HepG2 (cell line): ENCODE results near the gene NANOG. TPM values are rescaled to one million over a fixed set of nuclear protein-coding genes. Genes with fewer than 3 reads are reported as not detected.

Source experiments
- ATAC-seq: fragments of 200-7000 bp; cut with Tn5 transposase; 3 replicates; pipeline ENCODE4 v1.9.1; 2020; ENCODE audit warnings: mild to moderate bottlenecking, moderate library complexity
- BruUV-seq: library from RNA; stranded (reverse); fragments of 400-500 nt; replicated peaks from 2 replicates; lab custom pipeline; 2021; lab: Mats Ljungman, UMichigan
- CTCF ChIA-PET: fragments of 300-600 bp; formaldehyde crosslinking; extraction: SDS; loops from one replicate; lab custom pipeline; 2021; ENCODE audit warnings: low total read pairs, inconsistent platforms, low intra/inter-chr PET ratio; lab: Yijun Ruan, JAX
- POLR2A ChIA-PET: fragments of 350-600 bp; sonication (Branson Sonifier 250); formaldehyde crosslinking; loops from one replicate; lab custom pipeline; 2020; ENCODE audit warnings: antibody characterized with exemption, inconsistent platforms; lab: Yijun Ruan, JAX
- DNase-seq: peaks from one replicate; pipeline ENCODE4 v3.0.0-alpha.2; 2015; ENCODE audit warnings: low spot score
- FAIRE-seq: peaks from 3 replicates; lab custom pipeline; 2011; peaks lifted over from hg19 to GRCh38; lab: Jason Lieb, UNC
- H2AFZ ChIP-seq: one replicate; pipeline ENCODE4 v1.6.1; 2011; ENCODE audit warnings: low read length, inconsistent platforms
- H3K27ac ChIP-seq: fragments of 300-600 bp; 3 replicates; pipeline ENCODE4 v1.8.0; 2011; ENCODE audit warnings: mixed run types, mild to moderate bottlenecking, mixed read lengths, low read length, inconsistent platforms; ENCODE audit not compliant: insufficient read depth; ENCODE audit errors: extremely low read length
- H3K27me3 ChIP-seq, 2 experiments: fragments of 200-600 bp in 1 of 2; 2 replicates in 1 of 2; 3 replicates in 1 of 2; pipeline versions ENCODE4 v1.6.0 to v1.8.0; 2011; ENCODE audit warnings: low read length in 2 of 2, mild to moderate bottlenecking in 2 of 2, moderate library complexity in 2 of 2, inconsistent platforms in 1 of 2; ENCODE audit not compliant: insufficient read depth in 2 of 2, control insufficient read depth in 1 of 2
- H3K36me3 ChIP-seq, 2 experiments: fragments of 200-600 bp in 1 of 2; replicated peaks in 1 of 2; 2 replicates in 1 of 2; 3 replicates in 1 of 2; pipeline versions ENCODE4 v1.5.1 to v1.8.0; 2011; ENCODE audit warnings: low read length in 2 of 2, inconsistent platforms in 1 of 2; ENCODE audit not compliant: insufficient read depth in 2 of 2, control insufficient read depth in 1 of 2
- H3K4me1 ChIP-seq: 2 replicates; pipeline ENCODE4 v1.5.1; 2012; ENCODE audit warnings: low read length, inconsistent platforms; ENCODE audit not compliant: insufficient read depth
- H3K4me2 ChIP-seq: 2 replicates; pipeline ENCODE4 v1.6.0; 2011; ENCODE audit warnings: low read depth, low read length, inconsistent platforms
- H3K4me3 ChIP-seq, 3 experiments: fragments of 200-600 bp in 1 of 3; sonication (generic), shearing (Covaris generic) in 1 of 3; replicated peaks in 1 of 3; 2 replicates each; pipeline ENCODE4 v1.5.1; 2011 to 2016; ENCODE audit warnings: low read length in 3 of 3, inconsistent platforms in 2 of 3, low read depth in 2 of 3, mild to moderate bottlenecking in 2 of 3, control low read depth in 1 of 3, mixed read lengths in 1 of 3; ENCODE audit not compliant: insufficient read depth in 1 of 3
- H3K79me2 ChIP-seq: one replicate; pipeline ENCODE4 v1.6.1; 2011; ENCODE audit warnings: low read length, inconsistent platforms; ENCODE audit not compliant: insufficient read depth
- H3K9ac ChIP-seq: 2 replicates; pipeline ENCODE4 v1.6.0; 2011; ENCODE audit warnings: mild to moderate bottlenecking, low read depth, low read length, inconsistent platforms; ENCODE audit not compliant: insufficient read depth
- H3K9me3 ChIP-seq: 2 replicates; pipeline ENCODE4 v1.5.1; 2012; ENCODE audit warnings: mild to moderate bottlenecking, low read length
- H4K20me1 ChIP-seq: 2 replicates; pipeline ENCODE4 v1.6.0; 2011; ENCODE audit warnings: inconsistent platforms, mild to moderate bottlenecking, low read length, moderate library complexity; ENCODE audit not compliant: insufficient read depth
- ETS1 ChIP-seq: sonication (generic); formaldehyde crosslinking; IDR thresholded peaks from 2 replicates; pipeline ENCODE4 v1.4.0; 2020; ENCODE audit warnings: missing genetic modification reagents
- FOXP4 ChIP-seq: sonication (generic); formaldehyde crosslinking; IDR thresholded peaks from 2 replicates; pipeline ENCODE4 v1.4.0; 2020; ENCODE audit warnings: missing genetic modification reagents
- IKZF1 ChIP-seq: fragments of 450-650 bp; IDR thresholded peaks from 2 replicates; pipeline ENCODE4 v1.7.1; 2016
- RELA ChIP-seq: sonication (generic); formaldehyde crosslinking; IDR thresholded peaks from 2 replicates; pipeline ENCODE4 v1.4.0; 2020; ENCODE audit warnings: missing genetic modification reagents
- ZHX2 ChIP-seq, 2 experiments: sonication (generic) in 1 of 2; formaldehyde crosslinking in 1 of 2; IDR thresholded peaks; 2 replicates each; pipeline versions ENCODE4 v1.6.1 to v1.9.0; 2014 to 2022; ENCODE audit warnings: antibody characterized with exemption in 1 of 2, borderline replicate concordance in 1 of 2, inconsistent platforms in 1 of 2, low read depth in 1 of 2, missing genetic modification reagents in 1 of 2
- ZNF329 ChIP-seq: sonication (generic); formaldehyde crosslinking; IDR thresholded peaks from 2 replicates; pipeline ENCODE4 v1.9.0; 2021; ENCODE audit warnings: low read depth, mild to moderate bottlenecking, missing genetic modification reagents
- ZNF670 ChIP-seq: sonication (generic); formaldehyde crosslinking; IDR thresholded peaks from 2 replicates; pipeline ENCODE4 v1.8.0; 2022; ENCODE audit warnings: mild to moderate bottlenecking, missing genetic modification reagents, borderline replicate concordance
- ZNF775 ChIP-seq: sonication (generic); formaldehyde crosslinking; IDR thresholded peaks from 2 replicates; pipeline ENCODE4 v1.4.0; 2020; ENCODE audit warnings: missing genetic modification reagents, mild to moderate bottlenecking, moderate library complexity, borderline replicate concordance
- WGBS: methylation state at CpG from one replicate; pipeline ENCODE4 v1.1.6; 2017; ENCODE audit warnings: low lambda C conversion rate; 5-methylcytosine and 5-hydroxymethylcytosine counted together
- in situ Hi-C: cut with HindIII; loops from 2 replicates; pipeline ENCODE4 v1.10.0; 2017; ENCODE audit warnings: low pct_unique_long_range_greater_than_20kb; ENCODE audit not compliant: extremely low pct_ligation_motif_present
- intact Hi-C: fragments of 100-400 bp; cut with micrococcal nuclease; formaldehyde crosslinking; loops from one replicate; pipeline ENCODE4 v1.10.0; 2022; ENCODE audit not compliant: unreplicated experiment
- polyA plus RNA-seq, 8 experiments: library from polyadenylated mRNA; depleted of rRNA in 3 of 8; stranded (reverse) in 7 of 8; unstranded in 1 of 8; fragments of >200 nt; fragmentation: Illumina TruSeq in 4 of 8; extraction: Trizol in 4 of 8; gene quantifications; 2 replicates each; pipeline versions ENCODE4 v1.2.1 to v1.2.3, GENCODE V29; 2011 to 2016; ENCODE audit warnings: low read depth in 4 of 8, missing spikeins in 1 of 8, mixed read lengths in 1 of 8; ENCODE audit not compliant: insufficient read depth in 1 of 8
- total RNA-seq, 5 experiments: library from RNA; depleted of rRNA; stranded (reverse); fragments of >200 nt; fragmentation: Illumina TruSeq; extraction: Trizol; gene quantifications; 2 replicates each; pipeline ENCODE4 v1.2.3, GENCODE V29; 2016; ENCODE audit warnings: low read depth in 1 of 5

The NANOG gene
- total and polyA plus RNA-seq, 2 of the 13 experiments (the other 11 are each of a cell fraction or from before 2014, with no cell fraction given): 0.04 to 0.24 TPM

GRCh38 chr12:7756993-7757392, 32.2 kb upstream of the NANOG start:
- no peak overlapping the region for H3K4me2 ChIP-seq
- no peak overlapping the region for H2AFZ ChIP-seq
- POLR2A ChIA-PET: no interaction called here
- no peaks in the 10 kb centered on the region; a peak in 1 of 5 replicates for H3K27me3 ChIP-seq
- WGBS: 27% methylated on average over 2 of the region's 2 CpGs
- H4K20me1 ChIP-seq: no peaks in the 10 kb centered on the region
- no peak overlapping the region for H3K27ac ChIP-seq
- no peaks in the 10 kb centered on the region for H3K36me3 ChIP-seq
- in situ Hi-C loops: no loop called here
- DNase-seq (no peak), ATAC-seq (no peak), FAIRE-seq (no peak)
- H3K79me2 ChIP-seq: no peaks in the 10 kb centered on the region
- H3K9me3 ChIP-seq: no peaks in the 10 kb centered on the region
- intact Hi-C loops: no loop called here
- H3K9ac ChIP-seq: no peak overlapping the region
- 0 out of 2 replicates have a peak, but pooled peaks cover 4% of the 10 kb centered on the region for H3K4me1 ChIP-seq
- no peak overlapping the region for H3K4me3 ChIP-seq
- CTCF ChIA-PET: no interaction called here
- TF ChIP-seq IKZF1 (no peak), ZHX2 (IDR thresholded peaks at IDR 0.05; ENCODE audit: low read depth) (no peak), ZHX2 (CRISPR knock-in tag; IDR thresholded peaks at IDR 0.05; ENCODE audit: borderline replicate concordance) (no peak), ETS1 (no peak), ZNF775 (CRISPR knock-in tag) (no peak), ZNF670 (CRISPR knock-in tag) (no peak), FOXP4 (CRISPR knock-in tag) (no peak), ZNF329 (CRISPR knock-in tag) (no peak), RELA (no peak)
- BruUV-seq: no TSS peak
